Stimulated activated CD4-positive, alpha-beta T cell treated with anti-CD3 and anti-CD28 coated beads, Interleukin-12 subunit alpha, Interleukin-12 subunit beta, amount 100 ng/mL, for 48 hours (primary cell): ENCODE results near the gene IGFALS.
"Not testable (repeated sequence)": the region's sequence is repeated elsewhere in the genome, so short reads cannot be mapped to it uniquely, and the experiment has no call there.

ENCODE experiments used
- DNase-seq, 3 donors: peaks; one replicate each; pipeline ENCODE4 v3.0.0-alpha.2; 2020; ENCODE audit warnings: low read depth in 2 of 3, low spot score in 1 of 3

The IGFALS gene

GRCh38 chr16:1818204-1818872 is 24.8 kb upstream of the IGFALS start:
- no peak for DNase-seq

GRCh38 chr16:1817716-1818115 is 24.2 kb upstream of the IGFALS start:
- no peak for DNase-seq

- no peak for DNase-seq
Observed at GRCh38 chr16:1817276-1817589, 23.7 kb upstream of the IGFALS start.

GRCh38 chr16:1816396-1817275 is 23.1 kb upstream of the IGFALS start:
- no peak for DNase-seq

GRCh38 chr16:1815461-1815860 is 22.0 kb upstream of the IGFALS start:
- DNase-seq, result no peak

GRCh38 chr16:1812732-1813163 is 19.2 kb upstream of the IGFALS start:
- peak; percentile 26 to 54 (median 53) for DNase-seq

GRCh38 chr16:1810536-1810935 is 17.0 kb upstream of the IGFALS start:
- DNase-seq, result no peak

GRCh38 chr16:1810106-1810505 is 16.6 kb upstream of the IGFALS start:
- DNase-seq, result no peak

- no peak for DNase-seq
Observed at GRCh38 chr16:1809281-1809801, 15.8 kb upstream of the IGFALS start.

- DNase-seq, result no peak
Observed at GRCh38 chr16:1808691-1809090, 15.2 kb upstream of the IGFALS start.

- no peak for DNase-seq
Observed at GRCh38 chr16:1807626-1808025, 14.1 kb upstream of the IGFALS start.

- DNase-seq, result no peak
Observed at GRCh38 chr16:1800701-1801100, 7.2 kb upstream of the IGFALS start.

- not testable (repeated sequence) for DNase-seq
Observed at GRCh38 chr16:1799263-1799662, 5.8 kb upstream of the IGFALS start.

- DNase-seq, result no peak
Observed at GRCh38 chr16:1794908-1795666, 1.6 kb upstream of the IGFALS start.

- no peak for DNase-seq
Observed at GRCh38 chr16:1794221-1794871, 841 bp upstream of the IGFALS start.

GRCh38 chr16:1792836-1793577 is 498 bp downstream of the IGFALS start:
- no peak for DNase-seq

GRCh38 chr16:1791943-1792812 is 1.3 kb downstream of the IGFALS start:
- no peak for DNase-seq

GRCh38 chr16:1791256-1791942 is 2.1 kb downstream of the IGFALS start:
- DNase-seq, result no peak
